ENCODE measurements around the gene REXO4.
A peak's percentile ranks its signal among the peaks of the same experiment; 100 is the strongest.

REXO4 gene

GRCh38 chr9:133457233-133457632, 39.4 kb upstream of the REXO4 start:
- TF ChIP-seq GATA3 (IDR thresholded peaks at IDR 0.05; ENCODE audit: low read depth, low read length), result no peak
- no peak for TF ChIP-seq GATA2 (IDR thresholded peaks at IDR 0.05; ENCODE audit: low read depth, low read length)

GRCh38 chr9:133456409-133456808, 38.6 kb upstream of the REXO4 start:
- TF ChIP-seq GATA2 (IDR thresholded peaks at IDR 0.05; ENCODE audit: low read depth, low read length) (no peak), GATA3 (IDR thresholded peaks at IDR 0.05; ENCODE audit: low read depth, low read length) (no peak)

- TF ChIP-seq GATA2 (IDR thresholded peaks at IDR 0.05; ENCODE audit: low read depth, low read length) (no peak), GATA3 (IDR thresholded peaks at IDR 0.05; ENCODE audit: low read depth, low read length) (no peak)
Measured at GRCh38 chr9:133455936-133456335, 38.1 kb upstream of the REXO4 start.

GRCh38 chr9:133454943-133455673, 37.3 kb upstream of the REXO4 start:
- TF ChIP-seq GATA3 (IDR thresholded peaks at IDR 0.05; ENCODE audit: low read depth, low read length) (no peak), GATA2 (IDR thresholded peaks at IDR 0.05; ENCODE audit: low read depth, low read length) (no peak)

- TF ChIP-seq GATA2 (IDR thresholded peaks at IDR 0.05; ENCODE audit: low read depth, low read length) (no peak), GATA3 (IDR thresholded peaks at IDR 0.05; ENCODE audit: low read depth, low read length) (no peak)
Measured at GRCh38 chr9:133454325-133454724, 36.5 kb upstream of the REXO4 start.

GRCh38 chr9:133453651-133454050, 35.8 kb upstream of the REXO4 start:
- TF ChIP-seq GATA3 (IDR thresholded peaks at IDR 0.05; ENCODE audit: low read depth, low read length), result no peak
- TF ChIP-seq GATA2 (IDR thresholded peaks at IDR 0.05; ENCODE audit: low read depth, low read length), result no peak

- TF ChIP-seq GATA2 (IDR thresholded peaks at IDR 0.05; ENCODE audit: low read depth, low read length) (no peak), GATA3 (IDR thresholded peaks at IDR 0.05; ENCODE audit: low read depth, low read length) (no peak)
Measured at GRCh38 chr9:133452562-133452961, 34.8 kb upstream of the REXO4 start.

GRCh38 chr9:133449760-133450159, 31.9 kb upstream of the REXO4 start:
- TF ChIP-seq GATA3 (IDR thresholded peaks at IDR 0.05; ENCODE audit: low read depth, low read length) (no peak), GATA2 (IDR thresholded peaks at IDR 0.05; ENCODE audit: low read depth, low read length) (no peak)

GRCh38 chr9:133448487-133448972, 30.7 kb upstream of the REXO4 start:
- TF ChIP-seq GATA3 (IDR thresholded peaks at IDR 0.05; ENCODE audit: low read depth, low read length) (no peak), GATA2 (IDR thresholded peaks at IDR 0.05; ENCODE audit: low read depth, low read length) (0 out of 2 replicates have a peak, but pooled peaks have one; percentile 21)

GRCh38 chr9:133445293-133445969, 27.6 kb upstream of the REXO4 start:
- TF ChIP-seq GATA3 (IDR thresholded peaks at IDR 0.05; ENCODE audit: low read depth, low read length), result no peak
- TF ChIP-seq GATA2 (IDR thresholded peaks at IDR 0.05; ENCODE audit: low read depth, low read length), result no peak

- TF ChIP-seq GATA3 (IDR thresholded peaks at IDR 0.05; ENCODE audit: low read depth, low read length) (no peak), GATA2 (IDR thresholded peaks at IDR 0.05; ENCODE audit: low read depth, low read length) (no peak)
Measured at GRCh38 chr9:133443982-133444381, 26.2 kb upstream of the REXO4 start.

GRCh38 chr9:133443248-133443647, 25.4 kb upstream of the REXO4 start:
- TF ChIP-seq GATA2 (IDR thresholded peaks at IDR 0.05; ENCODE audit: low read depth, low read length) (no peak), GATA3 (IDR thresholded peaks at IDR 0.05; ENCODE audit: low read depth, low read length) (no peak)

- no peak for TF ChIP-seq GATA3 (IDR thresholded peaks at IDR 0.05; ENCODE audit: low read depth, low read length)
- TF ChIP-seq GATA2 (IDR thresholded peaks at IDR 0.05; ENCODE audit: low read depth, low read length), result no peak
Measured at GRCh38 chr9:133441571-133441970, 23.8 kb upstream of the REXO4 start.

GRCh38 chr9:133440874-133441273, 23.1 kb upstream of the REXO4 start:
- TF ChIP-seq GATA3 (IDR thresholded peaks at IDR 0.05; ENCODE audit: low read depth, low read length), result no peak
- TF ChIP-seq GATA2 (IDR thresholded peaks at IDR 0.05; ENCODE audit: low read depth, low read length), result no peak

- TF ChIP-seq GATA2 (IDR thresholded peaks at IDR 0.05; ENCODE audit: low read depth, low read length) (no peak), GATA3 (IDR thresholded peaks at IDR 0.05; ENCODE audit: low read depth, low read length) (no peak)
Measured at GRCh38 chr9:133439337-133439736, 21.5 kb upstream of the REXO4 start.

Data from SH-SY5Y (cell line).